T-cell (primary cell): ENCODE results near the gene RASAL1. TPM values are rescaled to one million over a fixed set of nuclear protein-coding genes. Genes with fewer than 3 reads are reported as not detected.

Source experiments
- ATAC-seq, 4 experiments: fragments of 200-7000 bp in 3 of 4; fragments of 150-1000 bp in 1 of 4; cut with Tn5 transposase; replicated peaks in 1 of 4; 1 replicate in 3 of 4; 2 replicates in 1 of 4; pipeline ENCODE4 v1.10.0; 2021; ENCODE audit warnings: moderate library complexity in 3 of 4, mild to moderate bottlenecking in 2 of 4, moderate number of reproducible peaks in 1 of 4
- CTCF ChIA-PET, 2 donors: fragments of 300-600 bp; sonication (Branson Sonifier 250); formaldehyde crosslinking; loops; one replicate each; lab custom pipeline; 2022; ENCODE audit warnings: antibody characterized with exemption in 2 of 2; lab: Charles Lee
- POLR2A ChIA-PET, 2 donors: fragments of 300-600 bp; sonication (Branson Sonifier 250); formaldehyde crosslinking; loops; one replicate each; lab custom pipeline; 2022; ENCODE audit warnings: antibody characterized with exemption in 2 of 2; lab: Charles Lee
- DNase-seq, 35 experiments: peaks; one replicate each; pipeline versions ENCODE4 v3.0.0 to v3.0.0-alpha.2; 2013 to 2023
- H3K27ac ChIP-seq: one replicate; pipeline ENCODE4 v1.5.1; 2013; ENCODE audit warnings: low read length
- H3K27me3 ChIP-seq, 2 experiments: replicated peaks in 1 of 2; 1 replicate in 1 of 2; 2 replicates in 1 of 2; pipeline versions ENCODE4 v1.6.1 to v1.7.0; 2013; ENCODE audit warnings: low read length in 1 of 2, mixed read lengths in 1 of 2; ENCODE audit not compliant: control insufficient read depth in 2 of 2, insufficient read depth in 2 of 2; ENCODE audit errors: extremely low read depth in 1 of 2
- H3K36me3 ChIP-seq, 2 donors: 1 replicate in 1 of 2; 2 replicates in 1 of 2; pipeline versions ENCODE4 v1.6.1 to v1.7.0; 2013; ENCODE audit warnings: low read length in 1 of 2; ENCODE audit not compliant: control insufficient read depth in 2 of 2, insufficient read depth in 1 of 2; ENCODE audit errors: extremely low read depth in 1 of 2
- H3K4me1 ChIP-seq, 2 experiments: 1 replicate in 1 of 2; 2 replicates in 1 of 2; pipeline versions ENCODE4 v1.6.1 to v1.7.0; 2013; ENCODE audit warnings: low read length in 2 of 2, mixed read lengths in 1 of 2; ENCODE audit not compliant: insufficient read depth in 2 of 2, control insufficient read depth in 1 of 2; ENCODE audit errors: extremely low read depth in 1 of 2
- H3K4me3 ChIP-seq, 2 donors: 1 replicate in 1 of 2; 2 replicates in 1 of 2; pipeline versions ENCODE4 v1.5.1 to v1.7.0; 2013; ENCODE audit warnings: mild to moderate bottlenecking in 2 of 2, low read length in 1 of 2, moderate library complexity in 1 of 2; ENCODE audit not compliant: control insufficient read depth in 1 of 2; ENCODE audit errors: extremely low read depth in 1 of 2
- H3K9me3 ChIP-seq: 2 replicates; pipeline ENCODE4 v1.7.0; 2013
- H3K27ac Mint-ChIP-seq, 2 donors: one replicate each; pipeline ENCODE4 v1.8.0; 2020 to 2021; ENCODE audit warnings: mild to moderate bottlenecking in 2 of 2, mixed read lengths in 2 of 2
- H3K27me3 Mint-ChIP-seq, 2 donors: one replicate each; pipeline ENCODE4 v1.8.0; 2021 to 2022; ENCODE audit warnings: mixed read lengths in 2 of 2
- H3K36me3 Mint-ChIP-seq: one replicate; pipeline ENCODE4 v1.8.0; 2021; ENCODE audit warnings: mixed read lengths
- H3K4me1 Mint-ChIP-seq, 3 donors: one replicate each; pipeline ENCODE4 v1.8.0; 2020 to 2022; ENCODE audit warnings: mixed read lengths in 3 of 3, mild to moderate bottlenecking in 1 of 3
- H3K4me3 Mint-ChIP-seq, 3 donors: one replicate each; pipeline ENCODE4 v1.8.0; 2020 to 2022; ENCODE audit warnings: mild to moderate bottlenecking in 3 of 3, mixed read lengths in 3 of 3, moderate library complexity in 3 of 3
- H3K9me3 Mint-ChIP-seq, 3 donors: one replicate each; pipeline ENCODE4 v1.8.0; 2020 to 2022; ENCODE audit warnings: mixed read lengths in 3 of 3
- WGBS: methylation state at CpG from one replicate; pipeline ENCODE4 v1.1.5; 2013; ENCODE audit warnings: missing lambda C conversion rate; ENCODE audit not compliant: insufficient coverage; 5-methylcytosine and 5-hydroxymethylcytosine counted together
- total RNA-seq, 35 experiments: library from RNA in 6 of 35; stranded (reverse) in 6 of 35; fragments of 120-200 nt in 1 of 35; gene quantifications; one replicate each; pipeline versions ENCODE4 v1.2.1 to v1.2.4 and lab custom pipeline; 2013 to 2026

RASAL1 gene
- total RNA-seq, 5 donors from 2014 or later (not counting 1 experiment from before 2014, with no cell fraction given): 0.43 to 2.9 (median 0.85) TPM

DNA sequence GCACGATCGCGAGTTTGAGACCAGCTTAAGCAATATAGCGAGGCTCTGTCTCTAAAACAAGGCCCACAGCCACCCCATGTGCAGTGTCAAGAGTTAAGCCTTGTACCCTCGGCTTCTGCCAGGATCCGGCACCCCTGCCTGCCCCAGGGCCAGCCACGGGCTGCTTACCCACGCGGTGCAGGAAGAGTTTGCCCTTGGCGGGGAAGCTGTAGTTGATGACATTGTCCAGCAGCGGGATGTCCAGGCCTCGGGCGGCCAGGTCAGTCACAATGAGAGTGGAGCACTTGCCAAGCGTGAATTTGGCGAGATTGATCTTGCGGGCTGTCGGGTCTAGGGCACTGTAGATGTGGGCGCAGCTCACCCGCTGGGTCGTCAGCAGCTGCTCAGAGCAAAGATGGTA lies 36.6 kb upstream of the RASAL1 start:
- Histone ChIP-seq H3K36me3 (peaks cover 20 to 90% of the 10 kb centered on the region in 2 donors), H3K9me3 (no peaks in the 10 kb centered on the region), H3K27ac (no peak overlapping the region), H3K4me1 (peaks cover 0 to 7% of the 10 kb centered on the region in 2 experiments), H3K4me3 (no peak overlapping the region), H3K27me3 (no peaks in the 10 kb centered on the region)
- ATAC-seq: no peak
- Mint-ChIP-seq H3K4me3 (no peak overlapping the region), H3K9me3 (no peaks in the 10 kb centered on the region), H3K27ac (no peak overlapping the region), H3K27me3 (no peaks in the 10 kb centered on the region), H3K36me3 (peaks cover 57% of the 10 kb centered on the region), H3K4me1 (peaks cover 3 to 7% (median 5%) of the 10 kb centered on the region in 3 donors)
- ChIA-PET CTCF (interaction anchor here in 1 of 2 donors (0.6 to 1.1 kb wide), 5 partner anchors 11 to 117 kb away, joined by 3 to 4 read pairs (median 3); partner anchors contain the start of gene RASAL1), POLR2A (interaction anchor here in 1 of 2 donors (0.8 kb wide), 1 partner anchor 37 kb away, joined by 3 read pairs; no protein-coding TSS in a partner anchor)
- 95% methylated on average over 20 of the region's 20 CpGs for WGBS
- DNase-seq: no peak

DNA sequence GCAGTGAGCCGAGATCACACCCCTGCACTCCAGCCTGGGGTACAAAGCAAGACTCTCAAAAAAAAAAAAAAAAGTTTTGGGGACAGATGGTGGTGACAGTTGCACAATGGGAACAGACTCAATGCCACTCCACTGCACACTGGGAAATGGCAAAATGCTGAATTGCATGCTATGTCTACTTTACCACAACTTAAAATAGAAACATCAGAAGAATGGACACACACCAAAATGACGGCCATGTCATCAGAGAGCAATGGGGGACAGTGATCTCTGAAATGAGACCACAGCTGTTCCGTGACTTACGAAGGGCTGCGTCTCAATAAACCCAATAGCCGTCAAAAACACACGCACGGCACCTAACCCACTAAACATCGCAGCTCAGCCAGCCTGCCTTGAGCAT lies 36.0 kb upstream of the RASAL1 start:
- WGBS: 98% methylated on average over 5 of the region's 9 CpGs

DNA sequence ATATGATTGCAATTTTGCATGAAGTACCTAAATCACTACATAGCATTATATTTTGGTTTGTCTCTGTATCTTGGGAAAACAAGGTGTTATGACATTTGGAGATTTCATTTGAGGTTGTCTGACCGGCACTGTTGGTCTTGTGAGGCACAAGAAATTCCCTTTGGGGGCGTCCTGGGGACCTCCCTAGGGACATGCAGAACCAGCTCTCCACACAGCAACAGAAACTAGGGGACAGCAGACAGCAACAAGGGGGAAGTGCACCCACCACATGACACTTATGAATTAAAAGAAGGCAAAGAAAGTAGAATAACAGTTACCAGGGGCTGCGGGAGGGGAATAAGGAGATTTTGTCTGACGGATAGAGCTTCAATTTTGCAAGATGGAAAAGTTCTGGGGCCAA lies 35.4 kb upstream of the RASAL1 start:
- H3K4me3 ChIP-seq: no peak overlapping the region
- DNase-seq: no peak
- Mint-ChIP-seq H3K27me3 (no peaks in the 10 kb centered on the region), H3K9me3 (no peaks in the 10 kb centered on the region), H3K4me3 (no peak overlapping the region), H3K4me1 (peaks cover 3 to 7% (median 5%) of the 10 kb centered on the region in 3 donors), H3K27ac (no peak overlapping the region), H3K36me3 (peaks cover 52% of the 10 kb centered on the region)
- peaks cover 20 to 92% of the 10 kb centered on the region in 2 donors for H3K36me3 ChIP-seq
- H3K27ac ChIP-seq: no peak overlapping the region
- CTCF ChIA-PET: interaction anchor here in 1 of 2 donors (0.7 to 1.7 kb wide), 2 partner anchors 127 to 178 kb away, joined by 4 read pairs; no protein-coding TSS in a partner anchor
- POLR2A ChIA-PET: interaction anchor here in 1 of 2 donors (0.5 kb wide), 1 partner anchor 67 kb away, joined by 3 read pairs; no protein-coding TSS in a partner anchor
- H3K4me1 ChIP-seq: peaks cover 0 to 7% of the 10 kb centered on the region in 2 experiments
- H3K27me3 ChIP-seq: no peaks in the 10 kb centered on the region
- WGBS: 100% methylated on average over 2 of the region's 4 CpGs
- no peak for ATAC-seq
- no peaks in the 10 kb centered on the region for H3K9me3 ChIP-seq

More for the DNA sequence above, 36.0 kb upstream of the RASAL1 start:
- H3K4me3 ChIP-seq: no peak overlapping the region
- H3K4me1 ChIP-seq: peaks cover 0 to 7% of the 10 kb centered on the region in 2 experiments
- H3K27me3 Mint-ChIP-seq: no peaks in the 10 kb centered on the region
- CTCF ChIA-PET: interaction anchor here in 1 of 2 donors (0.6 to 1.7 kb wide), 5 partner anchors 95 to 178 kb away, joined by 3 to 5 read pairs (median 4); no protein-coding TSS in a partner anchor
- POLR2A ChIA-PET: interaction anchor here in 1 of 2 donors (0.8 kb wide), 1 partner anchor 37 kb away, joined by 3 read pairs; no protein-coding TSS in a partner anchor
- peaks cover 54% of the 10 kb centered on the region for H3K36me3 Mint-ChIP-seq
- no peaks in the 10 kb centered on the region for H3K9me3 Mint-ChIP-seq
- ATAC-seq (no peak), DNase-seq (no peak)
- H3K36me3 ChIP-seq: peaks cover 17 to 90% of the 10 kb centered on the region in 2 donors
- no peak overlapping the region for H3K27ac Mint-ChIP-seq
- H3K4me1 Mint-ChIP-seq: peaks cover 3 to 7% (median 5%) of the 10 kb centered on the region in 3 donors
- no peak overlapping the region for H3K4me3 Mint-ChIP-seq
- no peaks in the 10 kb centered on the region for H3K9me3 ChIP-seq
- H3K27me3 ChIP-seq: no peaks in the 10 kb centered on the region
- no peak overlapping the region for H3K27ac ChIP-seq

DNA sequence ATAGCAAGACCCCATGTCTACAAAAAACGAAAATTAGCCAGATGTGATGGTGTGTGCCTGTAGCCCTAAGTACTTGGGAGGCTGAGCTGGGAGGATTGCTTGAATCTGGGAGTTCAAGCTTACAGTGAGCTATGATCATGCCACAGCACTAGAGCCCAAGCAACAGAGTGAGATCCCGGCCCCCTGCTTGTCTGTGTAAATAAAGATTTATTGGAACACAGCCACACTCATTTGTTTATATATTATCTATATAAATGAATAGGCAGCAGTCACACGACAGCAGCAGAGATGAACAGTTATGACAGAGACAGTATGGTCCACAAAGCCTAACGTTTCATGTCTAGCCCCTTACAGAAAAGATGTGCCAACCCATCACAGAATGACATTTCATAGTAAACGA lies 34.9 kb upstream of the RASAL1 start:
- H3K27ac ChIP-seq: no peak overlapping the region
- no peaks in the 10 kb centered on the region for H3K9me3 ChIP-seq
- ATAC-seq (no peak), DNase-seq (no peak)
- H3K27me3 Mint-ChIP-seq: no peaks in the 10 kb centered on the region
- H3K4me1 Mint-ChIP-seq: peaks cover 3 to 7% (median 5%) of the 10 kb centered on the region in 3 donors
- no peak overlapping the region for H3K4me3 ChIP-seq
- no peak overlapping the region for H3K4me3 Mint-ChIP-seq
- CTCF ChIA-PET: interaction anchor here in 1 of 2 donors (1.7 kb wide), 1 partner anchor 177 kb away, joined by 4 read pairs; no protein-coding TSS in a partner anchor
- no peaks in the 10 kb centered on the region for H3K9me3 Mint-ChIP-seq
- peaks cover 0 to 7% of the 10 kb centered on the region in 2 experiments for H3K4me1 ChIP-seq
- no peaks in the 10 kb centered on the region for H3K27me3 ChIP-seq
- peaks cover 54% of the 10 kb centered on the region for H3K36me3 Mint-ChIP-seq
- WGBS: no CpG with 5 or more reads among the region's 5 CpGs
- peaks cover 20 to 97% of the 10 kb centered on the region in 2 donors for H3K36me3 ChIP-seq
- H3K27ac Mint-ChIP-seq: no peak overlapping the region
- POLR2A ChIA-PET: interaction anchor here in 1 of 2 donors (0.5 kb wide), 1 partner anchor 66 kb away, joined by 3 read pairs; no protein-coding TSS in a partner anchor

DNA sequence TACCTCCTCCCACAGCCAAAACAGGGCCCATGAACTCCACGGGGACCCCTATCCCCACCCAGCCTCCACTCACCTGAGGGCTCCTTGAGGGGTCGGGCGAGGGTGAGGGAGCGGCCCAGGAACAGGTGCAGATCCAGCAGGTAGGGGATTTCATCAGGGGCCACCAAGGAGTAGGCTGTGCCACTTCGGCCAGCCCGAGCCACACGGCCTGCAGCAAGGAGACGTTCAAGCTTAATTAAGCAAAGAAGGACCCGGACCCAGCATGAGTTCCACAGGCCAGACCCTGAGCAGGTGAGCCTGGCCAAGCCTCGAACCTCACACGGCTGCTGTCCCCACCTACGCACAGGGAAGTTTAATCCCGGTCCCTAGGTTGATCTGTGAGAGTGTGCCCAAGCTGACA lies 34.1 kb upstream of the RASAL1 start:
- no peak for ATAC-seq
- no peak overlapping the region for H3K27ac ChIP-seq
- WGBS: 92% methylated on average over 13 of the region's 13 CpGs
- Mint-ChIP-seq H3K27ac (no peak overlapping the region), H3K4me1 (peaks cover 3 to 7% (median 5%) of the 10 kb centered on the region in 3 donors), H3K36me3 (peaks cover 54% of the 10 kb centered on the region), H3K4me3 (no peak overlapping the region), H3K27me3 (no peaks in the 10 kb centered on the region), H3K9me3 (no peaks in the 10 kb centered on the region)
- POLR2A ChIA-PET: interaction anchor here in 1 of 2 donors (0.5 kb wide), 1 partner anchor 10 kb away, joined by 3 read pairs; no protein-coding TSS in a partner anchor
- DNase-seq: no peak
- no peaks in the 10 kb centered on the region for H3K9me3 ChIP-seq
- CTCF ChIA-PET: no interaction called here
- peaks cover 20 to 98% of the 10 kb centered on the region in 2 donors for H3K36me3 ChIP-seq
- peaks cover 0 to 7% of the 10 kb centered on the region in 2 experiments for H3K4me1 ChIP-seq
- no peaks in the 10 kb centered on the region for H3K27me3 ChIP-seq
- H3K4me3 ChIP-seq: no peak overlapping the region

DNA sequence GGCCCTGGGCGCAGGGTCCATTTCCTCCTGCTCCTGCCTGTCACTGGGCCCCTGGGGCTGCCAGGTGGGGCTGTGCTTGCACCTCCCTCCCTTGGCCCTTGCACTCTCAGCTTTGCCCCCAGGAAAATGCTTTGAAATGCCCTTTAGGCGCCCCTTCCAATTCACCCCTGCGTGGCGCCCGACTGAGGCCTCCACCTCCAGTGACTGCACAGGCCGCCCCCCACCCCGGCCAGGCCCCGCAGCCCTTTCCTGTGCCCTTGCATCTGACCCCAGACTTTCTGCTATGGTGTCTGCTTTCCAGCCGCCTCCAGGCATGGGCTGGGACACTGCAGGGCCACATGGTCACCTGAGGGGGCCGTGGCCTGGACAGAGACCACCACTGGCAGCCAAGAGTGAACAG lies 32.3 kb upstream of the RASAL1 start:
- no peaks in the 10 kb centered on the region for H3K27me3 Mint-ChIP-seq
- peaks cover 0 to 3% (median 1%) of the 10 kb centered on the region in 3 donors for H3K4me1 Mint-ChIP-seq
- Histone ChIP-seq H3K27ac (no peak overlapping the region), H3K27me3 (no peaks in the 10 kb centered on the region), H3K4me1 (no peaks in the 10 kb centered on the region), H3K4me3 (no peak overlapping the region), H3K9me3 (no peaks in the 10 kb centered on the region), H3K36me3 (peaks cover 24 to 95% of the 10 kb centered on the region in 2 donors)
- 99% methylated on average over 9 of the region's 10 CpGs for WGBS
- no peaks in the 10 kb centered on the region for H3K9me3 Mint-ChIP-seq
- H3K4me3 Mint-ChIP-seq: no peak overlapping the region
- no peak overlapping the region for H3K27ac Mint-ChIP-seq
- POLR2A ChIA-PET: no interaction called here
- DNase-seq (no peak), ATAC-seq (no peak)
- CTCF ChIA-PET: interaction anchor here in 1 of 2 donors (0.6 kb wide), 1 partner anchor 176 kb away, joined by 6 read pairs; no protein-coding TSS in a partner anchor
- H3K36me3 Mint-ChIP-seq: peaks cover 52% of the 10 kb centered on the region
